ENCODE measurements around the gene DYSF.

DNA sequence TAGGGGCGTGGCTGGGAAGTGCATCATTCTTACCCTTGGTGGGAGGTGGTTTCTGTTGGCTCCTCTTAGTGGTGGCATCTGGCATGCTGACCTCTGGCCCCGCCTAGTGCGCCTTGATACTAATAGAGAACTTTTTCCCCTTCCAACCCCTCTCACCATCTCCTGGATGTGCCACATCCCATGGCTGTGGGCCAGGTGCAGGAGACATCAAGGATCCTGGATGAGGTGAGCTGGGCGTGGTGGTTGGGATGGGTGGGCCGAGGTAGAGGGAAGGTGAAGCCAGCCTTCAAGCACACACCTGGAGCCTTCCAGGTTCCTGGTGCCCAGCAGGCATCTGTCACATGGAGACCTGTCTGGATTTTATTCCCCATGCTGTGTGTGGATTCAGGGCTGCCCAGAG, 149.2 kb downstream of the DYSF start:
- TF ChIP-seq CTCF (conservative IDR thresholded peaks at IDR 0.05; ENCODE audit: low read length) (no peak), EZH2phosphoT487 (IDR thresholded peaks at IDR 0.05; ENCODE audit: borderline replicate concordance) (no peak)
